NCI-H2227 (cell line): ENCODE data around the gene PDE9A.

ENCODE experiments used
- DNase-seq: peaks from one replicate; lab custom pipeline; 2025; ENCODE audit not compliant: unreplicated experiment; lab: John Stamatoyannopoulos, UW

The PDE9A gene

DNA sequence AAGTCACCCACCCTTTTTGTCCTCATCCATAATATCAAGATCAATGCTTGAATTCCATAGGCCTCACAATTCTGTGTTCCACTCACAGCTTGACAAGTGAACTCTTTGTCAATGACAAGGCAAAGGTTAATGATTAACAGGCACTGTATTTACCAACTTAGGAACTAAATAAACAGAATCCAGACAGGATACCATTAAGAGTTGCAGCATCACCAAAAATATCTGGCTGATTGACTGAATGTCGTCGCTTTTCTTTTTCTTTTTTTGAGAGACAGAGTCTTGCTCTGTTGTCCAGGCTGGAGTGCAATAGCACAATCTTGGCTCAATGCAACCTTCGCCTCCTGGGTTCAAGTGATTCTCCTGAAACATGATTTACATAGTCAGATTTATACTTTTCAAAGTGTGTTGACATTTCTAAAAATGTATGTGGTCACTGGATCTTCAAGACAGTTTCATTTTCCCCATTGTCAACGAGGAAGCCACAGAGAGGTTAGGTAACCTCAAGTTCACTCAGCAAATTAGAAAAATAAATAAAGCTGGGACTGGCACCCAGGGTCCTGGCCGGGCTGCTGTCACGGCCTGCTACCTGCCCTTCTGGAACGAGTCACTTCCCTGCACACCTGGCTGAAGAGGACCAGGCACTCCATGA is 81.0 kb downstream of the PDE9A start:
- DNase-seq: no peak

- no peak for DNase-seq
Observed at GRCh38 chr21:42735061-42735460, 81.6 kb downstream of the PDE9A start.

DNA sequence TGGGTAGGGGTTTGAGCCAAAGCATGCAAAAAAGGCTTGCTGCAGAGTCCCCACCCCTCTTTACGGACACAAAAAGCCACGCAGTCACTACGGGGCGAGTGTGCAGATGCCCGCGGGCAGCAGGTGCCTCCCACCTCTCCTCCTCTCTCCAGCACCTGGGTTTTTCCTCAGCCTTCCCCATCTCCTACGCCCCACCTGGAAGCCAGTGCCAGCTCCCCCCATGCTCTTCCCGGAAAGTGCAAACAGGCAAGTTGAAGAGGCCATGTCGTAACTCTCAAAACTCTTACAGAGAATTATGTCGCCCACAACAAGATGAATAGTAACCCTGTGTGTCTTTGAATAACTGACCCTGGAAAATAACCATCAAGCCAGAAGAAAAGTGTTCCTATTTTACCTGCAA is 82.5 kb downstream of the PDE9A start:
- DNase-seq: no peak

DNA sequence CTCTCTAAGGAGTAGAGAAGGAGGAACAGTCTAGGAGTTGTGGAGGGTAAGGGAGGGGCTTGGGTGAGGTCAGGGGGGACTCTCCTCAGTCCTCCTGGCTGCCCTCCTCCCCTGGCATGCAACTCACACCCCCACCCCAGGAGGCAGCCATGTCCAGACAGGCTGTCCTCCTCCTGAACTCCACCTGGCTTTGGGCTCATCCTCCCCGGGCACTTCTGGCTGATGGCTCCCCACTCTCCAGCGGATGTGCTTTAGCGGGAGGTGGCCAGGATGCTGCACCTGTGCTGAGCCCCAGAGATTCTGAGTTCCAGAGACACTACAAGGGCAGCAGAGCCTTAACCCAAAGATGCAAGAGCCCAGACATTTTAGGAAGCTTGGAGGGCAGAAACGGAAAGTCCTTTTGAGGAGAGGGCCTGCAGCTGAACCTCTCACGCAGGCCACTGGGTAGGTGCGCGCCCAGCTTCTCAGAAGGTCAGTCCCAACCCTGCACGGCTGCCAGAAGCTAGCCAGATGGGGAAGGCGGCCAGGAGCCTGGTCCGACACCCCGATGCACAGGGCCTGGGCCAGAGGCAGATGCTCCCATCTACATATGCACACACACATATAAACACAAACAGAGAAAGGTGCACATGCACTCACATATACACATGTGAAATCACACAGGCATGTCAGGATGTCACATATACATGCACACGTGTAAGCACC is 83.4 kb downstream of the PDE9A start:
- no peak for DNase-seq

- no peak for DNase-seq
Observed at GRCh38 chr21:42737951-42738590, 84.7 kb downstream of the PDE9A start.

DNA sequence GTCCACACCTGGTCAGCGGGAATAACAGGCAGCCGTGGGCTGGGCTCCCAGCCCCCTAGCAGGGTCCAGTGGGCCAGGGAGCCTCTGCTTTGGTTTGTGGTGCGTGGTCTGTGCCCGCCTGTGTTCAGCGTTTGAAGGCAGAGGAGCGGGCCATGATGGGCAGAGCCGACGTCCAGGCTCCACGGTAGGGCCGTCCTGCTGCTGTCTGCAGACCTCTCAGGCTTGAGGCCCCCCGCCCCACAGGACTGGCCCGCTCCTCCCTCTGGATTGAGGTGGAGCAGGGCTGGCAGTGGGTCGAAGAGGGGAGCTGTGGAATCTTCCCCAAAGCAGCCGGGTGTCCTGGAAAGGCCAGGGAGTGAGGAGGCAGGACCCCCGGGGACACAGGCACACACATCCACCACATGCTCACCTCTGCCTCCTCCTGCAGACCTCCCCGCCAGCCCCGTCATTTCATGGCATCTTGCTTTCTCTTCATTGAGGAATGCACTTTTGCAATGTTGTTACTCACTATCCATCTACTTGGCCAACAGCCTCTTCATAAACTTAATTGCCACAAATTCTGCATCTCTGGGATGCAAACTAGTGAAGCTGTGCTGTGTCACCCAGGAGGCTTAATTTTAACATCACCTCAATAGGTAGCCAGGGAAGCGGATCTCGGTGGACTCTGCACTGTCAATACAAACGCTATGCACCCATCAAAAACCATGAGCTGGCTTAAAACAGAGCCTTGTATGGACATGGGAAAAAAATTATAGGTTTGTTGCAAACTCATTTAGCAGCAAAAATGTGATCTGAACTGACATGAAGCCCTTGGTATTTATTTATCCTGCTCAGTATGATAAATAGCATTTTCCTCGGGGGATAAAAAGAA is 85.9 kb downstream of the PDE9A start:
- no peak for DNase-seq

DNA sequence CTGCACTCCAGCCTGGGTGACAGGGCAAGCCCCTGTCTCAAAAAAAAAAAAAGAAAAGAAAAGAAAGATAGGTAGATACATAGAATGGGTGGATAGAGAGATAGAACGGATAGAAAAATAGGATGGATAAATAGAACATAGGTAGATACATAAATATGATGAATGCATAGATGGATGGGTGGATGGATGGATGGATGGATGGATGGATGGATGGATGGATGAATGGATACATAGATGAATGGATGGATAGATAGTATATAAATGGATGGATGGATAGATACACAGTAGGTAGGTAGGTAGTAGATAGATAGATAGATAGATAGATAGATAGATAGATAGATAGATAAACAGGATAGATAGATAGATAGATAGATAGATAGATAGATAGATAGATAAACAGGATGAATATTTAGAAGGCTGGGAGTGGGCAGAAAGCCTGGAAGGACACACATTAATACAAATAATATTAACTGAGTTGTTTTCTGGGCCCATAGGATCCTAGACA is 87.0 kb downstream of the PDE9A start:
- DNase-seq: no peak

- no peak for DNase-seq
Observed at GRCh38 chr21:42741066-42741465, 87.6 kb downstream of the PDE9A start.

GRCh38 chr21:42744520-42745445 is 91.4 kb downstream of the PDE9A start:
- no peak for DNase-seq

GRCh38 chr21:42745511-42746239 is 92.3 kb downstream of the PDE9A start:
- DNase-seq: no peak

GRCh38 chr21:42746240-42746592 is 92.8 kb downstream of the PDE9A start:
- no peak for DNase-seq

GRCh38 chr21:42746593-42747275 is 93.3 kb downstream of the PDE9A start:
- no peak for DNase-seq

GRCh38 chr21:42747276-42747701 is 93.9 kb downstream of the PDE9A start:
- DNase-seq: no peak

GRCh38 chr21:42747746-42748351 is 94.4 kb downstream of the PDE9A start:
- DNase-seq: no peak

DNA sequence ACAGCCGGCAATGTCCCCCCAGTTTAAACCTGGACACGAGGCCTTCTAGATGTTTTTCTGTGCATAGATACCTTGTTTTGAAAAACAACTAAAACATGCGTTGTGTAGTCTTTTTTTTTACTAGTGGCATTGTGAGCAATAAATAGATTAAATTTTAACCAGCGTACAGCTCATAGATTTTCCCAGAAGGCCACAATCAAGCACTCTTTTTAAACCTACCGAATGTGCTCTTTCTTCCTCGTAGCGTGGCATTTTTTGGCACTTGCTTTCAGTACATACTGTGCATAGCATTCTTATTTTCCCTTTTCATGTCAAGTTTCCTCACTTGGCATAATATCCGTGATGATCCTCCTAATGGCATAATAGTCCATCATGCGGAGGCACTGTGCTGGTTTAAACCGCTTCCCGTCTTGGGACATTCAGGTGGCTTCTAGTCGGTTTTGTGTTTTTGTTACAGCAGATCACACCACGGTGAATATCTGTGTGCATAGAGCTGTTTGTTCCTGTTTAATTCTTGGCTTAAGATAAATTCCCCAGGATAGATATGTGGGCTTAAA is 95.3 kb downstream of the PDE9A start:
- no peak for DNase-seq

DNA sequence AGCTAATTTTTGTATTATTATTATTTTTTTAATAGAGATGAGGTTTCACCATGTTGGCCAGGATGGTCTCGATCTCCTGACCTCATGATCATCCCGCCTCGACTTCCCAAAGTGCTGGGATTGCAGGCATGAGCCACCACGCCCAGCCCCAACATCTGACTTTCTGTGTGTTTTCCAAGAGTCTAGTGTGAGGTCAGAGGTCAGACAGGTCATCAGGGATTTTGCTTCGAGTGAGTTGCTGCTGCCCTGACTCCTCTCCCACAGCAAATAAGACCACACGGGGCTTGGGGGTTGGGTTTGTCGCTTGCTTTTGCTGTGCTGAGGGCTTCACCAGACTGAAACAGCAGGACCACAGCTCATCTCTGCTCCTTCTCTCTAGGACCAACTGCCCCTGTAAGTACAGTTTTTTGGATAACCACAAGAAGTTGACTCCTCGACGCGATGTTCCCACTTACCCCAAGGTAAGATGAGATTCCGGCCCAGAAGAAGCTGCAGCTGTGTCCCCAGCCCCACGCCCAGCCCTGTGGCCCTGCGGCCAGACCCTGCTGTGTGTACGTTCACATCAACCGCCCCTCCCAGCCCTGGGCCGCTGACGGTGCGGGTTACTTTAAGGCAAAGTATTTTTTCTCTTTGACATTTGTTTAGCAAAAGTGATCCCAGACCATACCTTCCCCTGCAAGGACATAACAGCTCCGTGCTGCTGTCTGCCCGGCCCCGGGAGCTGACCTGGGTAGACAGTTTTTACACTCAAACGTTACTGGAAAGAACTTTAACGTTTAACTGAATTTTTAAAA is 97.5 kb downstream of the PDE9A start:
- DNase-seq: no peak

GRCh38 chr21:42751866-42752265 is 98.4 kb downstream of the PDE9A start:
- DNase-seq: no peak
